Testis (tissue), 2 donors: ENCODE results near the gene IP6K1.

Experiments
- POLR2A ChIP-seq: fragments of 450-650 bp; IDR thresholded peaks from one replicate; pipeline ENCODE4 v1.6.1; 2017; ENCODE audit warnings: antibody characterized with exemption, mild to moderate bottlenecking, moderate library complexity
- TF ChIP-seq, protein P1 (sequence below), 3 experiments: fragments of 450-650 bp in 2 of 3; fragments of 200-600 bp in 1 of 3; sonication (generic) in 1 of 3; IDR thresholded peaks; one replicate each; pipeline ENCODE4 v1.5.1; 2016 to 2019; ENCODE audit warnings: antibody characterized with exemption in 3 of 3, mild to moderate bottlenecking in 2 of 3, moderate library complexity in 1 of 3

DNA sequence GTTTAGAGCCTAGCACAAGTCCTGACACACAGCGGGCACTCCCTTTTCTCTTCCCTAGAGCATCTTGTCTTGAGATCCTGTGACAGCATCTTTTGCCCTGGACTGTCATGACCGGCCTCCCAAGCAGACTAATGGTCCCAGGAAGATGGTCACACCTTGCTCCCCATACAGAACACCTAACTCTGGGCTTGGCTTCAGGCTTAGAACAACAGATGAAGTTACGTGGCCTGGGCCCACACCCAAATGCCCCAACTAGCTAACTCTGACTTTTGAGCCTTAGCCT lies 781 bp upstream of the IP6K1 start:
- TF ChIP-seq, protein P1, sequence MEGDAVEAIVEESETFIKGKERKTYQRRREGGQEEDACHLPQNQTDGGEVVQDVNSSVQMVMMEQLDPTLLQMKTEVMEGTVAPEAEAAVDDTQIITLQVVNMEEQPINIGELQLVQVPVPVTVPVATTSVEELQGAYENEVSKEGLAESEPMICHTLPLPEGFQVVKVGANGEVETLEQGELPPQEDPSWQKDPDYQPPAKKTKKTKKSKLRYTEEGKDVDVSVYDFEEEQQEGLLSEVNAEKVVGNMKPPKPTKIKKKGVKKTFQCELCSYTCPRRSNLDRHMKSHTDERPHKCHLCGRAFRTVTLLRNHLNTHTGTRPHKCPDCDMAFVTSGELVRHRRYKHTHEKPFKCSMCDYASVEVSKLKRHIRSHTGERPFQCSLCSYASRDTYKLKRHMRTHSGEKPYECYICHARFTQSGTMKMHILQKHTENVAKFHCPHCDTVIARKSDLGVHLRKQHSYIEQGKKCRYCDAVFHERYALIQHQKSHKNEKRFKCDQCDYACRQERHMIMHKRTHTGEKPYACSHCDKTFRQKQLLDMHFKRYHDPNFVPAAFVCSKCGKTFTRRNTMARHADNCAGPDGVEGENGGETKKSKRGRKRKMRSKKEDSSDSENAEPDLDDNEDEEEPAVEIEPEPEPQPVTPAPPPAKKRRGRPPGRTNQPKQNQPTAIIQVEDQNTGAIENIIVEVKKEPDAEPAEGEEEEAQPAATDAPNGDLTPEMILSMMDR (IDR thresholded peaks at IDR 0.05): no peak
- no peak for TF ChIP-seq POLR2A
